ENCODE measurements around the gene ANKRD52. TPM values are rescaled to one million over a fixed set of nuclear protein-coding genes. Genes with fewer than 3 reads are reported as not detected.

Gene ANKRD52
- total and polyA plus RNA-seq, 2 of the 8 experiments (the other 6 are each of a cell fraction or from before 2014, with no cell fraction given) = 14.0 to 36.3 TPM

- no peak for TF ChIP-seq KDM4A (IDR thresholded peaks at IDR 0.05; ENCODE audit: low read depth, low read length, severe bottlenecking)
- TF ChIP-seq TAF1 (IDR thresholded peaks at IDR 0.05; ENCODE audit: low read depth, low read length) = no peak
- TF ChIP-seq SIRT6 (IDR thresholded peaks at IDR 0.05; ENCODE audit: low read length) = no peak
- no peak for TF ChIP-seq POU5F1 (IDR thresholded peaks at IDR 0.05; ENCODE audit: low read depth, low read length)
- no peak for TF ChIP-seq PHF8 (conservative IDR thresholded peaks at IDR 0.05; ENCODE audit: low read depth, low read length)
- TF ChIP-seq SP2 (IDR thresholded peaks at IDR 0.05; ENCODE audit: low read length) = no peak
- TF ChIP-seq RFX5 (IDR thresholded peaks at IDR 0.05; ENCODE audit: borderline replicate concordance, low read depth, low read length) = no peak
Measured at GRCh38 chr12:56229082-56229481, 29.1 kb downstream of the ANKRD52 start (continued).

Measured in H1 (cell line).